Tibial nerve (tissue), 3 donors: Measurements from ENCODE around the gene PIGX.

Experiments used
- EP300 ChIP-seq, 2 donors: sonication (generic); formaldehyde crosslinking; IDR thresholded peaks; one replicate each; pipeline ENCODE4 v1.6.1; 2017; ENCODE audit warnings: antibody characterized with exemption in 2 of 2, mild to moderate bottlenecking in 1 of 2
- POLR2A ChIP-seq, 2 donors: fragments of 450-650 bp; IDR thresholded peaks; one replicate each; pipeline ENCODE4 v1.6.1; 2017; ENCODE audit warnings: antibody characterized with exemption in 2 of 2, mild to moderate bottlenecking in 2 of 2, moderate library complexity in 2 of 2

DNA sequence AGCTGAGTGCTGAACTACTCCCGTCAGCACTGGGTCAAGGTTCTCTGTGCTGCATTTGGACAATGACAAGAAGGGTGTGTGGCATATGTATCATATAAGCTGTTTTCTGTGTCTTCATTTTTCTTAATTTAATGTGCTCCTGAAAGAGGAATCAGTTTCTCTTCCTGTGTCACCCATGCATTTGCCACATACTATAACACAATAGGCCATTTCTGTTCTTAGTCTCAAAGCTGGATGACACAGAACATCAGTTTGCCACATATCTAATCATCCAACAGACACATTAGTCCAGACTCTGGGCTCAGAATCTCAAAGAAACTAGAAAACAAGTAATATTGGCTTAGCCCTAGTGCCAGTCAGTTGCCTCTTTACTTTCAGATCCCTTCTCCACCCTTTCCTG lies 34.2 kb upstream of the PIGX start:
- TF ChIP-seq POLR2A (IDR thresholded peaks at IDR 0.05) (no peak), EP300 (IDR thresholded peaks at IDR 0.05) (no peak)
